Measurements from ENCODE around the gene UBE4B. TPM values are rescaled to one million over a fixed set of nuclear protein-coding genes. Genes with fewer than 3 reads are reported as not detected.

UBE4B gene
- total RNA-seq, 1 experiment from 2014 or later = 80.8 TPM

DNA sequence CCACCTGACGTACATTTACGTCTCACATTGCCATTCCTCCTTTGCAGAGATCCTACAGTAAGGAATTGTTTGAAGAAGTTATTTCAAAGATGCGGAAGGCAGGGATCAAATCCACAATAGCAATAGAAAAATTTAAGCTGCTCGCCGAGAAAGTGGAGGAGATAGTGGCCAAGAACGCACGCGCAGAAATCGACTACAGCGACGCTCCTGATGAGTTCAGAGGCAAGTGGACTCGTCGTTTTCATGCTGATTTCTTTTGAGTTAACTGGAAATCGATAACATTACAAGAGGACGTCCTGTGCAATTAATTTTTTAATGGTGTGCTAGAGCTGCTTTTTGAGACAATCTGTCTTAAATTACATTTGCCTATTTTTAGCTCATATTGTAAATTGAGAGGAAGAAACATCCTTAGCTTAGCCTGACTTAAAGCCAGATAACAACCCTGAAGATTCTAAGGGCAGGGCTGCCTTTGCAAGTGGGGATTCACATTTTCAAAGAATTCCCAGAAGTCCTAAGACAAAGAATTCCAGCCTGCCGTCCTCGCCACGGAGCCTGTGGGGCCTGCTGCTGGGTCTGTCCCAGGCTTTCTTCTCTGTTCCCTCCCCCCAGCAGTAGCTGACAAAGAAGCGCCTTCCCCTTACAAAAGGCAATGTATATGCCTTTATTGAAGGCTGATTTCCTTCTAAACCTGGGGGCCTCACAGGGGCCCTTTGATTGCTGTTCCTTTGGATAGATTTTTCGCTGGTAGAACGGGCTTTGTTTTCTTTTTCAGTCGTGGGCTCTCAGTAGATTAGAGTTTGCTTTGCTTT, 146.0 kb downstream of the UBE4B start:
- peak overlapping the region; percentile 72 for H3K27ac Mint-ChIP-seq
- ATAC-seq (peak; percentile 65), DNase-seq (ENCODE audit: low spot score) (peak; percentile 23)
- TF ChIP-seq, protein P1, sequence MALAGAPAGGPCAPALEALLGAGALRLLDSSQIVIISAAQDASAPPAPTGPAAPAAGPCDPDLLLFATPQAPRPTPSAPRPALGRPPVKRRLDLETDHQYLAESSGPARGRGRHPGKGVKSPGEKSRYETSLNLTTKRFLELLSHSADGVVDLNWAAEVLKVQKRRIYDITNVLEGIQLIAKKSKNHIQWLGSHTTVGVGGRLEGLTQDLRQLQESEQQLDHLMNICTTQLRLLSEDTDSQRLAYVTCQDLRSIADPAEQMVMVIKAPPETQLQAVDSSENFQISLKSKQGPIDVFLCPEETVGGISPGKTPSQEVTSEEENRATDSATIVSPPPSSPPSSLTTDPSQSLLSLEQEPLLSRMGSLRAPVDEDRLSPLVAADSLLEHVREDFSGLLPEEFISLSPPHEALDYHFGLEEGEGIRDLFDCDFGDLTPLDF (CRISPR knock-in tag; IDR thresholded peaks at IDR 0.05) = no peak
- TF ChIP-seq, protein P2, sequence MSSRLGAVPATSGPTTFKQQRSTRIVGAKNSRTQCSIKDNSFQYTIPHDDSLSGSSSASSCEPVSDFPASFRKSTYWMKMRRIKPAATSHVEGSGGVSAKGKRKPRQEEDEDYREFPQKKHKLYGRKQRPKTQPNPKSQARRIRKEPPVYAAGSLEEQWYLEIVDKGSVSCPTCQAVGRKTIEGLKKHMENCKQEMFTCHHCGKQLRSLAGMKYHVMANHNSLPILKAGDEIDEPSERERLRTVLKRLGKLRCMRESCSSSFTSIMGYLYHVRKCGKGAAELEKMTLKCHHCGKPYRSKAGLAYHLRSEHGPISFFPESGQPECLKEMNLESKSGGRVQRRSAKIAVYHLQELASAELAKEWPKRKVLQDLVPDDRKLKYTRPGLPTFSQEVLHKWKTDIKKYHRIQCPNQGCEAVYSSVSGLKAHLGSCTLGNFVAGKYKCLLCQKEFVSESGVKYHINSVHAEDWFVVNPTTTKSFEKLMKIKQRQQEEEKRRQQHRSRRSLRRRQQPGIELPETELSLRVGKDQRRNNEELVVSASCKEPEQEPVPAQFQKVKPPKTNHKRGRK (CRISPR knock-in tag; IDR thresholded peaks at IDR 0.05; ENCODE audit: borderline replicate concordance) = no peak
- TF ChIP-seq TEAD1 (CRISPR knock-in tag; IDR thresholded peaks at IDR 0.05) = no peak
- TF ChIP-seq IRF2 (CRISPR knock-in tag; IDR thresholded peaks at IDR 0.05; ENCODE audit: borderline replicate concordance, low read depth) = no peak
- no peak for TF ChIP-seq ZNF138 (CRISPR knock-in tag; conservative IDR thresholded peaks at IDR 0.05)
- no peak for TF ChIP-seq FOXK1 (CRISPR knock-in tag; IDR thresholded peaks at IDR 0.05)
- no peak for TF ChIP-seq ZNF671 (CRISPR knock-in tag; IDR thresholded peaks at IDR 0.05)
- TF ChIP-seq, protein P3, sequence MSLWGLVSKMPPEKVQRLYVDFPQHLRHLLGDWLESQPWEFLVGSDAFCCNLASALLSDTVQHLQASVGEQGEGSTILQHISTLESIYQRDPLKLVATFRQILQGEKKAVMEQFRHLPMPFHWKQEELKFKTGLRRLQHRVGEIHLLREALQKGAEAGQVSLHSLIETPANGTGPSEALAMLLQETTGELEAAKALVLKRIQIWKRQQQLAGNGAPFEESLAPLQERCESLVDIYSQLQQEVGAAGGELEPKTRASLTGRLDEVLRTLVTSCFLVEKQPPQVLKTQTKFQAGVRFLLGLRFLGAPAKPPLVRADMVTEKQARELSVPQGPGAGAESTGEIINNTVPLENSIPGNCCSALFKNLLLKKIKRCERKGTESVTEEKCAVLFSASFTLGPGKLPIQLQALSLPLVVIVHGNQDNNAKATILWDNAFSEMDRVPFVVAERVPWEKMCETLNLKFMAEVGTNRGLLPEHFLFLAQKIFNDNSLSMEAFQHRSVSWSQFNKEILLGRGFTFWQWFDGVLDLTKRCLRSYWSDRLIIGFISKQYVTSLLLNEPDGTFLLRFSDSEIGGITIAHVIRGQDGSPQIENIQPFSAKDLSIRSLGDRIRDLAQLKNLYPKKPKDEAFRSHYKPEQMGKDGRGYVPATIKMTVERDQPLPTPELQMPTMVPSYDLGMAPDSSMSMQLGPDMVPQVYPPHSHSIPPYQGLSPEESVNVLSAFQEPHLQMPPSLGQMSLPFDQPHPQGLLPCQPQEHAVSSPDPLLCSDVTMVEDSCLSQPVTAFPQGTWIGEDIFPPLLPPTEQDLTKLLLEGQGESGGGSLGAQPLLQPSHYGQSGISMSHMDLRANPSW (CRISPR knock-in tag; conservative IDR thresholded peaks at IDR 0.05; ENCODE audit: low read depth) = no peak
- TF ChIP-seq, protein P4, sequence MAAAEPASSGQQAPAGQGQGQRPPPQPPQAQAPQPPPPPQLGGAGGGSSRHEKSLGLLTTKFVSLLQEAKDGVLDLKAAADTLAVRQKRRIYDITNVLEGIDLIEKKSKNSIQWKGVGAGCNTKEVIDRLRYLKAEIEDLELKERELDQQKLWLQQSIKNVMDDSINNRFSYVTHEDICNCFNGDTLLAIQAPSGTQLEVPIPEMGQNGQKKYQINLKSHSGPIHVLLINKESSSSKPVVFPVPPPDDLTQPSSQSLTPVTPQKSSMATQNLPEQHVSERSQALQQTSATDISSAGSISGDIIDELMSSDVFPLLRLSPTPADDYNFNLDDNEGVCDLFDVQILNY (CRISPR knock-in tag; IDR thresholded peaks at IDR 0.05) = no peak
- peaks cover 16% of the 10 kb centered on the region for H3K9me3 Mint-ChIP-seq
- ChIA-PET POLR2A (interaction anchor here (0.6 kb wide), 1 partner anchor 21 kb away, joined by 4 read pairs; no protein-coding TSS in a partner anchor), CTCF (interaction anchor here (0.6 to 1.4 kb wide), 6 partner anchors 22 to 458 kb away, joined by 3 to 7 read pairs (median 4); partner anchors contain the start of genes CENPS and KIF1B)
- peaks cover 41% of the 10 kb centered on the region for H3K36me3 Mint-ChIP-seq
- H3K4me1 Mint-ChIP-seq = peaks cover 7% of the 10 kb centered on the region
- H3K4me3 Mint-ChIP-seq = no peak overlapping the region
- H3K27me3 Mint-ChIP-seq (ENCODE audit: low read depth) = no peaks in the 10 kb centered on the region

DNA sequence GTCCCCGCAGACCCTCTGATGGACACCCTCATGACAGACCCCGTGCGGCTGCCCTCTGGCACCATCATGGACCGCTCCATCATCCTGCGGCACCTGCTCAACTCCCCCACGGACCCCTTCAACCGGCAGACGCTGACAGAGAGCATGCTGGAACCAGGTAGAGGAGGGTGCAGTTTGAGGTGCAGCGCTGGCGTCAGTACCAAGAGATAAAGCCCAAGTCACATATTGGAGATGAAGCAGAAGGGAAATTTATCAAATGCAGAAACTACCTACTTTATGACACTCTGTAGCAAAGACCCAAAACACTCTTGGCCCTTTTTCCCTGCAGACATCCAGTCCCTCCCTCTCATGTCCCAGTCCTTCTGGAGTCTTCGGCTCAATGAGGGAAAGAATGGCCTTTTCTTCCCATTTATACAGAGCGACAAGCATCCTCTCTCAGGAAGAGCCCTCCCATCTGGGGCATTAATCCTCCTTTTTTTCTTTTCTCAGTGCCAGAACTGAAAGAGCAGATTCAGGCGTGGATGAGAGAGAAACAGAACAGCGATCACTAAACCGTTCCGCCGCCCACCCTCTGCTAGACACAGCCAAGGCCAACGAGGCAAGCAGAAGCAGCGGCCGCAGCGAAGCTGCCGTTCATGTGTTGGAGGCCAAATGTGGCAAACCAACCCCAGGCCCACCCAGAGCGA, 146.8 kb downstream of the UBE4B start:
- POLR2A ChIA-PET = no interaction called here
- CTCF ChIA-PET = no interaction called here
- Mint-ChIP-seq H3K9me3 (peaks cover 16% of the 10 kb centered on the region), H3K4me3 (no peak overlapping the region), H3K27me3 (ENCODE audit: low read depth) (no peaks in the 10 kb centered on the region), H3K27ac (peak overlapping the region; percentile 73; the same call in 1 of the 2 replicates), H3K4me1 (peaks cover 7% of the 10 kb centered on the region), H3K36me3 (peaks cover 38% of the 10 kb centered on the region)
- ATAC-seq = no peak; the same call in 1 of the 2 replicates
- no peak for DNase-seq (ENCODE audit: low spot score)
- TF ChIP-seq, protein P4 (CRISPR knock-in tag; IDR thresholded peaks at IDR 0.05) = no peak
- no peak for TF ChIP-seq GRHL2 (CRISPR knock-in tag; IDR thresholded peaks at IDR 0.05; ENCODE audit: insufficient replicate concordance, severe bottlenecking)
- no peak for TF ChIP-seq ZNF416 (CRISPR knock-in tag; IDR thresholded peaks at IDR 0.05)
- TF ChIP-seq, protein P5, sequence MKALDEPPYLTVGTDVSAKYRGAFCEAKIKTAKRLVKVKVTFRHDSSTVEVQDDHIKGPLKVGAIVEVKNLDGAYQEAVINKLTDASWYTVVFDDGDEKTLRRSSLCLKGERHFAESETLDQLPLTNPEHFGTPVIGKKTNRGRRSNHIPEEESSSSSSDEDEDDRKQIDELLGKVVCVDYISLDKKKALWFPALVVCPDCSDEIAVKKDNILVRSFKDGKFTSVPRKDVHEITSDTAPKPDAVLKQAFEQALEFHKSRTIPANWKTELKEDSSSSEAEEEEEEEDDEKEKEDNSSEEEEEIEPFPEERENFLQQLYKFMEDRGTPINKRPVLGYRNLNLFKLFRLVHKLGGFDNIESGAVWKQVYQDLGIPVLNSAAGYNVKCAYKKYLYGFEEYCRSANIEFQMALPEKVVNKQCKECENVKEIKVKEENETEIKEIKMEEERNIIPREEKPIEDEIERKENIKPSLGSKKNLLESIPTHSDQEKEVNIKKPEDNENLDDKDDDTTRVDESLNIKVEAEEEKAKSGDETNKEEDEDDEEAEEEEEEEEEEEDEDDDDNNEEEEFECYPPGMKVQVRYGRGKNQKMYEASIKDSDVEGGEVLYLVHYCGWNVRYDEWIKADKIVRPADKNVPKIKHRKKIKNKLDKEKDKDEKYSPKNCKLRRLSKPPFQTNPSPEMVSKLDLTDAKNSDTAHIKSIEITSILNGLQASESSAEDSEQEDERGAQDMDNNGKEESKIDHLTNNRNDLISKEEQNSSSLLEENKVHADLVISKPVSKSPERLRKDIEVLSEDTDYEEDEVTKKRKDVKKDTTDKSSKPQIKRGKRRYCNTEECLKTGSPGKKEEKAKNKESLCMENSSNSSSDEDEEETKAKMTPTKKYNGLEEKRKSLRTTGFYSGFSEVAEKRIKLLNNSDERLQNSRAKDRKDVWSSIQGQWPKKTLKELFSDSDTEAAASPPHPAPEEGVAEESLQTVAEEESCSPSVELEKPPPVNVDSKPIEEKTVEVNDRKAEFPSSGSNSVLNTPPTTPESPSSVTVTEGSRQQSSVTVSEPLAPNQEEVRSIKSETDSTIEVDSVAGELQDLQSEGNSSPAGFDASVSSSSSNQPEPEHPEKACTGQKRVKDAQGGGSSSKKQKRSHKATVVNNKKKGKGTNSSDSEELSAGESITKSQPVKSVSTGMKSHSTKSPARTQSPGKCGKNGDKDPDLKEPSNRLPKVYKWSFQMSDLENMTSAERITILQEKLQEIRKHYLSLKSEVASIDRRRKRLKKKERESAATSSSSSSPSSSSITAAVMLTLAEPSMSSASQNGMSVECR (CRISPR knock-in tag; IDR thresholded peaks at IDR 0.05; ENCODE audit: borderline replicate concordance) = no peak
- TF ChIP-seq, protein P6, sequence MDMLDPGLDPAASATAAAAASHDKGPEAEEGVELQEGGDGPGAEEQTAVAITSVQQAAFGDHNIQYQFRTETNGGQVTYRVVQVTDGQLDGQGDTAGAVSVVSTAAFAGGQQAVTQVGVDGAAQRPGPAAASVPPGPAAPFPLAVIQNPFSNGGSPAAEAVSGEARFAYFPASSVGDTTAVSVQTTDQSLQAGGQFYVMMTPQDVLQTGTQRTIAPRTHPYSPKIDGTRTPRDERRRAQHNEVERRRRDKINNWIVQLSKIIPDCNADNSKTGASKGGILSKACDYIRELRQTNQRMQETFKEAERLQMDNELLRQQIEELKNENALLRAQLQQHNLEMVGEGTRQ (CRISPR knock-in tag; IDR thresholded peaks at IDR 0.05) = no peak
- no peak for TF ChIP-seq TEAD4 (CRISPR knock-in tag; IDR thresholded peaks at IDR 0.05)
- no peak for TF ChIP-seq ATF1 (CRISPR knock-in tag; IDR thresholded peaks at IDR 0.05)
- TF ChIP-seq, protein P7, sequence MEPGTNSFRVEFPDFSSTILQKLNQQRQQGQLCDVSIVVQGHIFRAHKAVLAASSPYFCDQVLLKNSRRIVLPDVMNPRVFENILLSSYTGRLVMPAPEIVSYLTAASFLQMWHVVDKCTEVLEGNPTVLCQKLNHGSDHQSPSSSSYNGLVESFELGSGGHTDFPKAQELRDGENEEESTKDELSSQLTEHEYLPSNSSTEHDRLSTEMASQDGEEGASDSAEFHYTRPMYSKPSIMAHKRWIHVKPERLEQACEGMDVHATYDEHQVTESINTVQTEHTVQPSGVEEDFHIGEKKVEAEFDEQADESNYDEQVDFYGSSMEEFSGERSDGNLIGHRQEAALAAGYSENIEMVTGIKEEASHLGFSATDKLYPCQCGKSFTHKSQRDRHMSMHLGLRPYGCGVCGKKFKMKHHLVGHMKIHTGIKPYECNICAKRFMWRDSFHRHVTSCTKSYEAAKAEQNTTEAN (CRISPR knock-in tag; IDR thresholded peaks at IDR 0.05) = no peak

Measured in WTC11 (cell line).